NCI-H128 (cell line): ENCODE data around the gene CACNB2.

Experiments
- DNase-seq: peaks from one replicate; lab custom pipeline; 2025; ENCODE audit not compliant: unreplicated experiment; lab: John Stamatoyannopoulos, UW

CACNB2 gene

DNA sequence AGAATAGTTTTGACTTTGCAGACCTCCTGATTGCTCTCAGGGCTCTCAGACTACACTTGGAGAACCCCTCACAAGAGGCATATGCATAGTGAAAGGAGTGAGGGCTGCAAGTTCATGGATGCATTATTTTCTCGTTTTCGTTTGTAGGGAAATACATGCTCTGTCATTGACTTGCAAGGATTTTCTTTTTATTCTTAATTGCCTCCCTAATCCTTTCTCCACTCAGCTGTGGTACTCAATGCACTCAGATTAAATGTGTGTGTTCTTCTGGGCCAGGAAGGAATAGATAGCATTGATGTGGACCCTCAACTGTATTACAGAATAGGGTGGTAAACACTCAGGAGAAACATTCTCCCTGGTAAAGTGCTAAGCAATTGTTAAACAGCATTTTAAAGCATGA is 188.7 kb downstream of the CACNB2 start:
- DNase-seq: no peak

DNA sequence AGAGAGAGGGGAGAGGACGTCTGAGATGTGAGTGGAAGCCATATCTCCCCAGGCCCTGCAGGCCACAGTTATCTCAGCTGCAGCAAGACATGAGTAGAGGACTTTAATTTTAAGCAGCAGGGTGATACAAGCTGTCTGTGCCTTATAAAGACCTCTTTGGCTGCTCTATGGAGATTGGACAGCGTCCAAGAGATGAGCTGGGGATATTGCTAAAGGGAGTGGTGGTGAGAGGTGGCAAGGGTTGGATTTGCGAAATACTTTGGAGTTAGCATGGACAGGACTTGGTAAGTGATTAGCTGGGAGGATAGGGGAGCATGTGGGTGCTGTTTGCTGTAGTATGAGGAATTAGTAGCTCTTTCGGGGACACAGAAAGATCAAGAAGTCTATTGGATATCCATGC is 191.8 kb downstream of the CACNB2 start:
- no peak for DNase-seq

DNA sequence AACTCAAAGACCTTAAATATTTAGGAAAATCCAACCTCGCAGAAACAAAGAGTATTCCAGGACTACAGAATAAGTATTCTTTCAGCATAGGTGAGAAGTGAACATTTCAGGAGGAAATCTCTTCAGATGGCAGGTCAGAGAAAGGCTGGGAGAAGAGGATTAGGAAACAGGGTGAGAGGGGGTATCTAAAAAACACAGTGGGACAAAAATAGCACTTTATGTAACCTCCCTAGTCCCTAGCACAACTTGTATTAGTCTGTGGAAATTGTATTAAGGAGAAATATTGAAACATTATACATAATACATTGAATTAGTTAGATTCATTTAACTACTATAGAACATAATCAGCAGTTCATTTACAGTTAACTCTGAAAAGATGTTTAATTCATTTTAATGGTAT is 192.3 kb downstream of the CACNB2 start:
- DNase-seq: no peak

DNA sequence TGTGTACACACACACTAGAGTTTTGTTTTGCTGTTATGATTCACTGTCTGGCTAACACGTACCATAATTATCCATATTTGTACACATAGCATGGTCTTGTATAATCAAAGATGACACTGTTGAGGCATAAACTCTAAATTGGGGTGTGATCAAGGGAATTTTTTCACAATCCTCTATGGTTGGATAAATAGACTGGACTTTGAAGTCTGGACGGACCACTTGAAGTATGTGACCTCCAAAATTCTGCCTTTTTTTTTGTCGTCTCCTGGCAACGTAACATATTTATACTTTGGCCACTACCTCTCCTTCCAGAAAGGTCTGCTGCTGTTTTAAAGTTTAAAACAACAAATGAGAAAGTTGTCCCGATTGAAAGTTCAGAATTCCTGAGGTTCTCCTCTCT is 193.4 kb downstream of the CACNB2 start:
- no peak for DNase-seq

DNA sequence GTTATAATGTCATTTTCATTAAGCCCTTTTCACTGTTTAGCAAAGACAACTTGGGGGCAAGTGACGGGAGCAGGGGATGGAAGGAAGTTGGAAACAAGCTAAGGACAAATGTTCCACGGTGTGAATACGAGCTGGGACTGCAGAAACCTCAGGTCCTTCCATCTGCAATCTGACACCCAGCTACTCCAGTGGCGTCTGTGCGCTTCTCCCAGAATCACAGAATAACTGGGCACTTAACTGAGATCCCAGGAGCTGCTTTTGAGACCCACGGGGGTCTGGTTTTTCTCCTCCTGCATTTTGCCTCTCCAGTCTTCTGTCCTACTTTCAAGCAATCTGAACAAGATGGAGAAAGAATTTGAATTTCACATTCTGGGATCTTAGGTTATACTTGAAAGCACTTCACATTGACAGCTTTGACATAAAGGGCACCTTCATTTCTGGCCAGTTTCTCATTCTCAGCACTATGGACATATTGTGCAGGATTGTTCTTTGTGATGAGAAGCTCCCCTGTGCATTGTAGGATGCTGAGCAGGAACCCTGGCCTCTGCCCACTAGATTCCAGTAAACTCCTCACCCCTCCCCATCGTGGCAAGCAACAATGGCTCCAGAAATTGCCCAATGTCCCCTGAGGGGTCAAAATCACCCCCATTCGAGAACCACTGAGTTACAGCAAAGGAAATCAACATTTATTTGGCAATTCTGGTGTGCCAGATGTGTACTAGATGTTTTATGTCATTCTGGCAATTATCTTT is 194.1 kb downstream of the CACNB2 start:
- DNase-seq: no peak

DNA sequence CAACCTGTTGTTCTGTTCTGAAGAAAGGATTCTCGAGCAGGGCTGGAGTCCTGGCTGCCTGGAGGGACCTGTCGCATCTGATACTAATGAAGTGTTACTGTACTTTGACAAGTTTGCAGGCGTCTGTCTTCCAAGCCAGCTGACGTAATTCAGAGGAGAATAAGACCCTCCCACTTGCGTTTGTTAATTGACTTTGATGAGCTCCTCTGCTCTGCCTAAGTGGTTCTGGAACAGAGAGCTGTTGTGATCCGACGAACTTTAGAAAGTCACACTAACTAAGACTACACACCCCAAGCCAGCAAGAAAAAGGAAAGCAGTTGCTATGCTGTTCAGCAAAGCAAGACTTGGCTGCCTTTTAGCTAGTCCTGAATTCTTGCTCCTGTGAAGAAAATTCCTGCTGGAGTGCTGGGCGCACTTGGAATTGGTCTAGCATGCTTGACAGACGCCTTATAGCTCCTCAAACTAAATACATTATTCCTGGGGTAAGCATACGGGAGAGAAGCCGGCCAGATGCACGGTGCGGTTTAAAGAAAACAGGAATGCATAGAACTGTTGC is 200.3 kb downstream of the CACNB2 start:
- DNase-seq: no peak

DNA sequence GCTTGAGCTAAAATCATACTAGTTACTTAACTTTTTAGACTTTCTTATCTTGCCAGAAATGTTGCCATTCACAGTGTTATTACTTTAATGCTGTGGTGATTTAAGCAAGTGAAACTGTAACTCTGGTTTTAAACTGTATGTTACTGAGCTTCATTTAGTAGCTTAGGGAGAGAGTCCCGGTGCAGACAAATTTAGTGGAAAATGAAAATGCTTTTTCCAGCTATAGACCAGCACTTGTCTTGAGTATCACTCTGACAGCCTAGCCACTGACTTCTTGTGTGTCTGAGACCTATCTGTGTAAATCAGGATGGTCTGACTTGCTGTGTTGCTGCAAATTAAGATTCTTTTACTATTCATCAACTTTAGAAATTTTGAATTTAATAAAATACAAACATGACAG is 200.8 kb downstream of the CACNB2 start:
- DNase-seq: no peak

DNA sequence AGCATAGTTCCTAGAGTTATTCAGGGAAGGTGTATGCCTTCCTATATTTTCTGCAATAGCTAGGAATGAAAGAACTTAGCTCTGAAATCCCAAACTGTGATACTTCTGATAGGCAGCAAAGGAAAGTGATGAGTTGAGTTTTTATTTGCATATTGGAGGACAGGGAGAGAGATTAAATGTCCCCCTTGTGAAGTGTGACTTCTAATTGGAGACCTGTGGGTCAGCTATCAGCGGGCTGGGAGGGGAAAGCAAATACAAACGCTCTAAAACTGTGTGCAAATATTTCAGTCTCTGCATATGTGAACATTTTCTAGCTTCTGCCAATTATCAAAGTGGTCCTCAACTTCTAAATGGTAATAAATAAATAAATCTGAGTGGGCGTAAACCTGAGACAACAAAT is 203.3 kb downstream of the CACNB2 start:
- DNase-seq: no peak

DNA sequence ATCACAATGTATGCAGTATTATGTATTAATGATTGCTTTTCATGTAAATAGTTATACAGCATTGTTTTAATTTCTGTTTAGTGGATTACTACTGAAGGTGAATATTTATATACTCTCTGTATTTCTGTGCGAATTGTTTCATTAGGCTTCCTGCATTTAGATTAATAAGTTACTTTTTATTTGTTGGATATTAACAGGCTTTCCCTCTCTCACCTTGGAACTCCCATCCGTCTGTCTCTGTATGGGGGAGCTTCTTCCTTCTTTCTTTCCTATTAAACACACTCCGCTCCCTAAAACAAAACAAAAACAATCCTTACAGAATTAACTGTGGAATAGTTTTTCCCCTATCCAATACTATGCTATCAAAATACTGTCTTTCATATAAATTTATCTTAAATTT is 205.1 kb downstream of the CACNB2 start:
- no peak for DNase-seq

DNA sequence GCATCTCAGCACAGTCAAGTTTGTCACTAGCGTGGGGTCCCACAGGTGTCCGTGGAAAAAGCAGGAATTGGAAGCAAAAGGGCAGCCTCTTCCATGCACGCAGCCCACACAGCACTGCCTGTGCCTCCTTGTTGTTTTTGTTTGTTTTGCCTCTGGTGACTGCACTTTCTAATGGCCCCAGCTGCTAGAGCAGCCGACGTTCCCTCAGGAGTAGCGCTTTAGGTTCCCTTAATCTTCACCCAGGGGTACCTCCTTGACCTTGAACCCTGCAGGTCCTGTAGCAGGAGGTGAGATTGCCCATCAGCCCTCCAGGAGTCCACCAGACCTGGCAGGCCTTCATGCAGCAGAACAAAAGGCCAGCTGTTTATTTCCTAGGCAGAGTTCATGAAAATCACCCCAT is 210.1 kb downstream of the CACNB2 start:
- DNase-seq: no peak

DNA sequence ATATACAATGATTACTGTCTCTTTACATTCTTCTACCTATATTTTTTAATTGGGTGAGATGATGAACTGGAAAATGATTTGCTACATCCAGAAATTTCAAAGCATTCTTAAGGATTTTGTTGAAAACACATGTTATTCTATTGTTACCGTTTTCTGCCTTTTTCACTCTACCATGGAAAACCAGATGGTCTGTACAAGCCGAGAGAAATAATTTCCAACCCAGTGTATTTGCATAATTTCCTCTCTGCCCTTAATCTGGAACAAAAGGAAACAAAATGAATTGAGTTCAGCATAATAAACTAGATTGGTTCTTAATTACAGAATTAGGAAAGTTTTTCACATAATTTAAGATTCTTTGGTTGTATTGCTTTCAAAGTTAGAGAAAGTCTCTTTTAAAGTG is 211.2 kb downstream of the CACNB2 start:
- no peak for DNase-seq

DNA sequence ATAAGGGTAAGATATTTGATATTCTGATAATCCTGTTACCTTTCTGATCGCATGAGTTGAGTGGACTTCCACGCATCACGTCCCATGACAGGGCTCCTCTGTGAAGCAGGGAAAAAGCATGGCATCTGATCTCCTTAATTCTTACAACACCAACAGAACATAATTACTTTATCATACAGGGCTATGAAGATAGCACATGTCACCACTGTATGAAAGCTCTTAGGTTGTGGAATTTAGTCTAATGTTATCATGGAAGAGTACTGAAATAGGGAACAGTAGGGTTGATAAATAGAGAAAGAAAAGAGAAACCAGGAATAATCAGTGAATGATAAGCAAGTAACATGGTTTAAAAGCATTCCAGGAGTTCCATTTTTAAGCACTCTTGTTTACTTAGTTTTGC is 212.0 kb downstream of the CACNB2 start:
- DNase-seq: no peak

DNA sequence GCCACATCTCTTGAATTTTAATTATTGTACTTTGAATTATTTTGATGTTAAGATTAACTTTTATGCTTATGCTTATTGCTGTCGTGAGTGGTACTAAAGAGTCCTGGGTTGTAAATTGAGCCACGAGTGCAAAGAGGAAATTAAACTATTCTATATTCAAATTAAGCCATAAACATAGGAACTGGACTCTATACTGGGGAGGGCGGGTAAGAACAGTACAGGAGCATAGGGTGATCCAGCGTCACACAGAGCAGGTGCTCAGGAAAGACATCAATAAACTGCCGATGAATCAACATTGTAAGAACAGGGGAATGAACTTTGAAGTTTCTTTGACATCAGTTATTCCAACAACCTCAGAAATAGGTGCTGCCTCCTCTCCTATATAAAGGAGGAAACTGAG is 219.6 kb downstream of the CACNB2 start:
- no peak for DNase-seq

DNA sequence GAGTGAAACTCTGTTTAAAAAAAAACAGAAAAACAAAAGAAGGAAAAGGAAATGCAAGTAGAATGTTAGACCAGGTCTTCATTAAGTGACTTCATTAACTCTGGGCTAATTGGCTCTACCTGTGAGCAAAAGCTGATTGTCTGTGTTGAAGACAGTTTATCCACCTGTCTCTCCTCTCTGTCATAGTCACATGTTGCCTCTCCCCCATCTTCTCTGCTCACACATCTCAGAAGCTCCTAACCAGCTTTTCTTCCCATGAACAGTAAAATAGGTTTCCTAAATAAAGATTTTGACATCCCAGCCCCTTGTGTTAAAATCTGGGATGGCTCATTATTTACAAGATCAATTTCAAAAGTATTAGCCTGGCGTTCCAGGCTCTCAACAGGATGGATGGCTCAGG is 222.7 kb downstream of the CACNB2 start:
- no peak for DNase-seq

DNA sequence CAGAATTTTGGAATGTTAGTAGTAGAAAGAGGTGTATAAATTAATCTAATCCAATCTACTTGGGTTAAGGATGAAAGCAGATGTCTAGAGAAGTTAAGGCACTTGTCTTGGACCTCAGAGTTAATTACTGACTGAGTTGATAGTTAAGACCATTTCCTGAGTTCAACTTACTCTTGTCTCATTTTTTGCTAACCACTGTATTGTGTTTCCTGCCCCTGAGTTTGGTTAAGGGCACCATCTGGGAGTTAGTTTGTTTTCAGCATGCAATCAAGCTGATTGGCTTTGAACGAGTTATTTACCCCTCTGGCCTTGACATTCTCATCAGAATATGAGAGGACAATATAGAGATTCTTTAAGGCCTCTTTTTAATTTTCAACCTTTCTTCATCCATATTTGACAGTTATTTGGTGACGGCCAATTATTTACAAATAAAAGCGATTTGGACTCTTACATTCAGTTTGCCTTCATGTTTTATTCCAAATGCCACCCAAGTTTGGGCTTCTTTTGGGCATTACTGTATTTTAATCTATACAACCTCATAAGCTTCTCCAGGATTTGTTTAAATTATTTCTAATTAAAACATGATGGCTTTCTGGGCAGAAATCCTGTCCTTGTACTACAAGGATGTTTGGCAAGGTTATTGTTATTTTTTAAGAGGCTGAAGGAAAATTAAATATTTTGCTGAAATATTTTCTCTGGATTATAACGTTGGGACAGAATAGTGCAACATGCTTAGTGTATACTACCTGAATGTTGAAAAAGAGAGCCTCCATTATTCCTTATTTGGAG is 225.0 kb downstream of the CACNB2 start:
- no peak for DNase-seq

DNA sequence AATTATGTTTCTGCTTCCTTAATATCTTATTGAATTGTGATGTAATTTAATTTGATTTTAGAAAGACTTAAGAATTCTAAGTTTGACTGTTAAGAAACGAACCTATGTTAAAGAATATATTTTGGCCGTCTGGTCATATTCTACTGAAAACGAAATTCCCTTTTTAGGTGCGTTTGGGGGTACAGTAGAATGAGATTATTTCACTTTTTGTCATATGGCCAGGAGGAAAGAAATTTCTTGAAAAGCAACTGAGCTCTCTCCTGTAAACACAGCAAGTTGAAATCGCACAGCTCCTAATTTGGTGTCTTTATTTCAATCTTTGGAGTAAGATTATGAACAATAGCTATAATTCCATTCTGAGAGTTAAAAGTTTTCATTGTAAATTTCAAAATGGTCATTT is 227.6 kb downstream of the CACNB2 start:
- no peak for DNase-seq

DNA sequence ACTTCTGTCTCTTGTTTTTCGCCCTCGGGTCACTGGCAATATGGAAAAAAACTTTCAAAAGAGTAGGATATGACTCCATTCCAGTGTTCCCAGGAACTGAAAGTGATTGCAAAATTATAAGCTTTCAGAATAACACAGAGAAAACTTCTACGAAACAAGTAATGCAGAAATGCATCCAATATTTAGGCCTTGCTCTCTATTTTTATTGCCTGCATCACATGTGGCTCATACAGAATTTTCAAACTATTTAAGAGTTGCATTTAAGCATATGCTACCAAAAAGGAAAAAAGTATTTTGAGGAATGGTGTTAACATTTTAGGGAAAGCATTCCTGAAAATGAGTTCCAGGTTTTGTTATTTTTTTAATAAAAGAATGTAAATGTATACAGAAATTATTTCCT is 228.0 kb downstream of the CACNB2 start:
- DNase-seq: no peak

DNA sequence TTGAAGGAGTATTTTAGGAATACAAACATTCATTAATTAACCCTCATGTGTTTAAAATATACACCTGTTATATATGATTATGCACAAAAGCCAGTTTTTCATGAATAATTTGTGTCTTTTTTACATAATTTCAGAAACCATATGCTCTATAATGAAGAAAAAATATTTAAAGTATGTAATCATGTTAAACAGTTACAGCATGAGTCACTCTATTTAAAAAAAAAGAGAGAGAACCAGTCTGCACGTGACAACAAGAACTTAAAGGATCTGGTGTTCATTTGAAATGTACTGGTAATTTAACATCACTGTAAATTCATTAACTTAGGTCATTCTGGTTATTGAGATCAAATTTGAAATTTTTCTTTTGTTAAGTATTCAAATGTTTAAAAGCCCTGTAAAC is 228.5 kb downstream of the CACNB2 start:
- DNase-seq: no peak

DNA sequence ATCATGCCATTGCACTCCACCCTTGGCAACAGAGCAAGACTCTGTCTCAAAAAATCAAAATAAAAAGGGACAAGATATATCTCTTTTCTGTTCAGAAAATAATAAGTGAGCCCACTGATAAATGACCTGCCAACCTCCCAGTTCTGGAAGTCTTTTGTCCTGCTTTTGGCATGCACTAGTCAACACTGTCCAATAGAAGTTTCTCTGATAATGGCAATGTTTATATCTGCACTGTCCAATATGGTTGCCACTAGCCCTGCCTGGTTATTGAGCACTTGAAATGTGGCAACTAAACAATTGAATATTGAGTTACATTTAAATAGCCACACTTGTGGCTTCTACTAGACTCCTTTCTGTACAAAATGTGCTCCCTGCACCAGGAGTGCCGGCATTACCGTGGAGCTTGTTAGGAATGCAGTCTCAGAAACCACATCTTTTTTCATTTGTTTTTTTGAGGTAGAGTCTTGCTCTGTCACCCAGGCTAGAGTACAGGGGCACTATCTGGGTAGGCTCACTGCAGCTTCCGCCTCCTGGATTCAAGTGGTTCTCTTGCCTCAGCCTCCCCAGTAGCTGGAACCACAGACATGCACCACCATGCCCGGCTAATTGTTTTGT is 229.7 kb downstream of the CACNB2 start:
- DNase-seq: no peak

DNA sequence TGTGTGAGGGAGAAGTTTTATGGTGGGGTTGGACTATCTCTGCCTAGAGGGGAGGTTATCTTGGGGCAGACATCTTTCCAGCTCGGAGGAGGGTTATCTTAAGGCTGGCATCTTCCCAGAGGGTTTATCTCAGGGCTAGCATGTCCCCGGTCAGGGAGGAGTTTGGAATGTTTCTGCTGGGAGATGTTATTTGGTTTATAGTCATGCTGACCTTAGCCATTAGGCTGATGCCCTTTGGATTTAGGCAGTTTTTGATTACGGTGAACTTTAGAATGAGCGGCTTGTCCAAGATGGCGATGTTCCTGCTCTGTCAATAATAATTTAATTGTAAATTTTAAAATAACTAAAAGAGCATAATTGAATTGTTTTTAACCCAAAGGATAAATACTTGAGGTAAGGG is 236.4 kb downstream of the CACNB2 start:
- no peak for DNase-seq

DNA sequence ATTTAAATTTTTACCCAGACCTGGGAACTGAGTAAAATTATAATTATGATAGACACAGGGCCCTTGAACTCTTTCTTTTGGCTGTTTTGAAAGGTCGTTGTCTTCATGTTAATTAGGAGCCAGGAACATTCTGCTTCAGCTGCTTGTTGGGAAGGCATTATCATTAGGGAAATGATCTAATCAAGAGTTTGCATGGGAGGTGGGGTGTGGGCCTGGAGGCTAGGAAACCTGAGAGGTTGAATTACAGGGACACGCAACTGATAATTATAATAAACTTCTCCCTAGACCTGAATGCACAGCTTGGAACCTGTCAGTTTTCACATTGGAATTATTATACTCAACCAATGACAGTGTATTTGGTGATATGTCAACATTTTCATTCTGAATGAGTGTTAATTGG is 237.7 kb downstream of the CACNB2 start:
- no peak for DNase-seq

DNA sequence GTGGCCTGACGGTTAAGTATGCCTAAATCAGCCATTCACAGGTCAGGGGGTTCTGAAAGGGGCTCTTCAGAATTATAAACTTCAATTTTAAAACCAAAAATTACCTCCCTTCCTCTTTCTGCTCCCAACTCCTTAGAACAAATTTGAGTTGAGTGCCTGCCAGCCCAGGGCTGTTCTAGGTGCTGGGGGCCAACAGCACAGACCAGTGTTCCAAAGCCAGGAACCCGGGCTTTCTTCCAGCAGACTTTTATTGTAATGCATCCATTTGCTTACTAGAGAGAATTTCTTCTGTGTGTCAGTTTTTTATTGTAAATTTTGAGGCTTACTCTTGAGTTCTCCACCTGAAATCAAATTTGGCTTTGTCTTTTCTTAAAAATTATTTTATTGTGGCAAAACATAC is 238.5 kb downstream of the CACNB2 start:
- no peak for DNase-seq
